Renal pelvis (tissue), 12 donors: ENCODE results near the gene TTC27. TPM values are rescaled to one million over a fixed set of nuclear protein-coding genes. Genes with fewer than 3 reads are reported as not detected.
"Not testable (repeated sequence)": the region's sequence is repeated elsewhere in the genome, so short reads cannot be mapped to it uniquely, and the experiment has no call there.

ENCODE experiments used
- DNase-seq: peaks from one replicate; pipeline ENCODE4 v3.0.0-alpha.2; 2013
- long read RNA-seq, 16 experiments: transcript quantifications; one replicate each; lab custom pipeline, GENCODE V29; 2026
- polyA plus RNA-seq, 3 donors: library from polyadenylated mRNA; unstranded; fragments of 120-200 nt; gene quantifications; one replicate each; pipeline ENCODE4 v1.2.1, GENCODE V29; 2013; ENCODE audit not compliant: insufficient read length in 3 of 3

Gene TTC27
- 10 to 100 TPM; 20.6 to 25.6 (median 22.9) TPM for polyA plus RNA-seq
- long read RNA-seq, donor 1, partial matches to known transcripts, result 0 of 3 reads
- long read RNA-seq, donor 1, other reads (novel, unspliced or antisense), result 0 of 3 reads
- long read RNA-seq, donor 2, partial matches to known transcripts, result 6 of 10 reads
- long read RNA-seq, donor 2, other reads (novel, unspliced or antisense), result 0 of 10 reads
- long read RNA-seq, donor 3, partial matches to known transcripts, result 0 of 3 reads
- long read RNA-seq, donor 3, other reads (novel, unspliced or antisense), result 0 of 3 reads
- long read RNA-seq, donor 4, partial matches to known transcripts, result 0 of 1 reads
- long read RNA-seq, donor 4, other reads (novel, unspliced or antisense), result 0 of 1 reads
- long read RNA-seq, donor 5, partial matches to known transcripts, result 0 of 1 reads
- long read RNA-seq, donor 5, other reads (novel, unspliced or antisense), result 0 of 1 reads
- long read RNA-seq, donor 6, transcript TTC27-201 (20 exons, 2,876 nt), result major isoform, 5 of 12 reads
- long read RNA-seq, donor 6, partial matches to known transcripts, result 7 of 12 reads
- long read RNA-seq, donor 6, other reads (novel, unspliced or antisense), result 0 of 12 reads
- long read RNA-seq, donor 7, transcript TTC27-201 (20 exons, 2,876 nt), result major isoform, 6 of 12 reads
- long read RNA-seq, donor 7, partial matches to known transcripts, result 6 of 12 reads
- long read RNA-seq, donor 7, other reads (novel, unspliced or antisense), result 0 of 12 reads
- long read RNA-seq, donor 8, result 0 reads
- long read RNA-seq, donor 9, partial matches to known transcripts, result 0 of 4 reads
- long read RNA-seq, donor 9, other reads (novel, unspliced or antisense), result 0 of 4 reads
- long read RNA-seq, donor 10, result 0 reads
- long read RNA-seq, donor 11, partial matches to known transcripts, result 0 of 1 reads
- long read RNA-seq, donor 11, other reads (novel, unspliced or antisense), result 0 of 1 reads
- long read RNA-seq, donor 12, transcript TTC27-201 (20 exons, 2,876 nt), result major isoform, 5 of 5 reads
- long read RNA-seq, donor 12, partial matches to known transcripts, result 0 of 5 reads
- long read RNA-seq, donor 12, other reads (novel, unspliced or antisense), result 0 of 5 reads
- long read RNA-seq, donor 13, partial matches to known transcripts, result 0 of 1 reads
- long read RNA-seq, donor 13, other reads (novel, unspliced or antisense), result 0 of 1 reads
- long read RNA-seq, donor 14, result 0 reads
- long read RNA-seq, donor 15, partial matches to known transcripts, result 6 of 7 reads
- long read RNA-seq, donor 15, other reads (novel, unspliced or antisense), result 0 of 7 reads
- long read RNA-seq, donor 16, transcript TTC27-201 (20 exons, 2,876 nt), result major isoform, 6 of 6 reads
- long read RNA-seq, donor 16, partial matches to known transcripts, result 0 of 6 reads
- long read RNA-seq, donor 16, other reads (novel, unspliced or antisense), result 0 of 6 reads

DNA sequence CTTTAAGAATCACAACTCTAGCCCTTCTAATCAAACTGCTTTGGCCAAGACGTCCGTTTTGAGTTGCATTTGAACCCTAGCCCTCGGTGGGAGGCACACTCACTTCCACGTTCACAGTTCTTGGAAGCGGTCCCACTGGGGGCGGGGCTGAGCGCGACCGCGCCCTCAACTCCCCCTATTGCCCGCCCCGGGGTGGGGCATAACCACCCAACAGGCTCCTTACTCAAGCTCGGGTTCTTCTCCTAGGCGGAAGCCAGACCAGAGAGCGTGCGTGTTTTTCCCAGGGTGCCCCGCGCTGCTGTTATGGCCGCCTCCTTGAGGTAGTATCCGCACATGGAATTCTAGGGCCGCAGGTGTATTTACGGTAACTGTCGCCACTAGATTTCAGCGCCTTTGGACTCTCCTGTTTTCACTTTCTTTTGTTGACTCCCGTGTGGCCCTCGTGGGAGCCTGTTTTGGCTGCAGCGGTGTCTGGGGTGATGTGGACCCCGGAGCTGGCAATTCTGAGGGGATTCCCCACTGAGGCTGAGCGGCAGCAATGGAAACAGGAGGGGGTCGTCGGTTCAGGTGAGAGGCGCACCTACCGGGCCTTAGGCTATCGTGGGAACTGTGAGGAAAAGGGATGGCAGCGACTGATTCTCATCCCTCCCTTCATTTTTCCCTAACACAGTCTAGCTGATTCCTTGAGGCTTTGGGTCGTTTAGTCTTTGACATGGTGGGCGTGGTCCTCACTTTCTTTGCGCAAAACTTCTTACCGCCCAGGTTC is at the start of gene TTC27:
TSS of gene TTC27 (plus strand) at position 237 of the 766 bp plus-strand sequence. CDS start at position 480, 243 bp downstream.
- peak; percentile 94 for DNase-seq

DNA sequence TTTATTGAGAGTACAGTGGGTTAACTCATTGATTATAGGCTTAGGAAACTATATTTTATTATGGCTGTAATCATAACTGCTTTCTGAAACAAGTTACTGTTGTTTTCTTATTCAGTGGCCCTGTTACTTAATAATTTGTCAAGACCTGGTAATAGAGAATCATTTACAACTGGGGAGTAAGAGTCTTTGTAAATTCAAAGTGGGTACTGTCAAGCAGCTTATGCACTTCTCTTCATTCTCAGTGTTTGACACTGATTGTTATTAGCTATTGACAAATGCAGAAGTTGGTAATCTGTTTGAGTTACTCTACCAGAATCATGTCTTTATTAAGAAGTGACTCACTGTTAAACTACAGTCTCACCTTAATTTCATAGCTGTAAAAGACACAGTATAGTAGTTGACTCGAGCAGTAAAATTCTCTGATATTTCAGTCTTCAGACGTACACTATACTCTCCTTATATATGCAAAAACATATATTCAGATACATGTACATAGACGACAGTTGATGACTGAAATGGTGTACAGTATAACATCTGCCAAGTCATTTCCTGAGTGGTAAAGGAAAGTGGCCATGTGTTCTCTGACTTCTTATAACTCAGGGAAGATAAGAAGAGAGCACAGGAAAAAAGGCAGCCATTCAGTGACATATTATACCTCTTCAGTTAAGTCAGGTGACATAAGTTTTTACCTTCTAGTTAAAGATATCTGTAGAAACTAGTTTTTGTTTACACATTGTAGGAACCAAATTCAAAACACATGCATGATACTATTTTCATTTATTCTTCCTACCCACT is 36.0 kb upstream of the TTC27 start:
- DNase-seq, result no peak

DNA sequence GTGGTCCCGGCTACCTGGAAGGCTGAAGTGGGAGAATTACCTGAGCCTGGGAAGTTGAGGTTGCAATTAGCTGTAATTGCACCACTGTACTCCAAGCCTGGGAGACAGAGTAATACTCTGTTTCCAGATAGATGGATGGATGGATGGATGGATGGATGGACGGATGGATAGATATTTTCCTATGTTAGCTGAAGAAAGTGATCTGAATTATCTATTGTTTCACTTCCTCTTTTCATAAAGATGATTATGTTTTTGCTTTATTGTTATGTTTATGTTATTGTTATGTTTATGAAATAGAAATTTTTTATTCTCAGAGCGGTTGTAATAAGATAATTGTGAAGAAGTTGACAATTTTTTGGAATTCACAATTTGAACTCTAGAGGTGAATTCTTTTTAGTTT is 33.3 kb upstream of the TTC27 start:
- no peak for DNase-seq

DNA sequence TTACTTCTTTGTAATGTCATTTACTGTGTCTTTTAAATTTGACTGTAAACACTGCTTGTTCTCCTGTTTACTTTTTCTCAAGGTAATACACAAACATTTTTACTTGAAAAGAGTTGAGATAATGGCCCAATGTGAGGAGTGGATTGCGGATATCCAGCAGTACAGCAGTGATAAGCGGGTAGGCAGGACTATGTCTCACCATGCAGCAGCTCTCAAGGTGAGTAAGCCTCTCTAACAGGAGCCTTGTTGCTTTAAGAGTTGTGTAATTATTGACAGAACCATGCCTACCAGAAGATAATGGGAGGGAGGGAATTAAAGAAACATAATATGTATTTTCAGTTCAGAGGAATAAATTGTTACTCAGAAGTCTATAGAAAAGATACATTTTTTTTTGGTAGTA is 16.5 kb upstream of the TTC27 start:
- DNase-seq, result no peak

DNA sequence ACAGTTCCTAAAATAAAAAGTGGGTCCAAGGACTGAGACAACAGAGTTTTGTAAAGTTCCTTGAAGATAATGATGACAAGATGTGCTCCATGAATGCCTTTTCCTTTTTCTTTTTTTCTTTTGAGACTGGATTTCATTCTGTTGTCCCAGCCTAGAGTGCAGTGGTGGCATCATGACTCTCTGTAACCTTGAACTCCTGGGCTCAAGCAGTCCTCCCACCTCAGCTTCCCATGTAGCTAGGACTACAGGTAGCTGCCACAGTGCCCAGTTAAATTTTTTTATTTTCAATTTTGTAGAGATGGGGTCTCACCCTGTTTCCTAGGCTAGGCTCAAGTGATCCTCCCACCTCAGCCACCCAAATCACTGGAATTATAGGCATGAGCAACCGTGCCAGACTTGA is 16.1 kb upstream of the TTC27 start:
- no peak for DNase-seq

DNA sequence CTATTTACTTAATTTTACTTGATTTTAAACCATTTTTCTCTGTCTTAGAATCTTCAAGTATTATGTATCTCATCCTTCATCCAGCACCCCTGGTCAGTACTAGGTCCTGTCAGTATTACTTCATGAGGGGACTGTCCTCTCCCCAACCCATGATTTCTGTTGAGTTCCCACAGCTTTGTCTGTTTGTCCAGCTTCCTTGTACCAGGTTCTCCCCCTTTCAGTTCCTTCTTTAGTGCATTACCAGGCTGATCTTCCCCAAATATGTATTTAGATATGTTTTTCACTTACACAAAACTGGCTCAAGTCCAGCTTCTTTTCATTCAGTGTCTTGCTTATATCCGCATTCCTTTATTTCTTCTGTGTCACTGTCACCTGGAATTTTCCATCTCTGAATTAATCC is 13.8 kb upstream of the TTC27 start:
- DNase-seq, result no peak

DNA sequence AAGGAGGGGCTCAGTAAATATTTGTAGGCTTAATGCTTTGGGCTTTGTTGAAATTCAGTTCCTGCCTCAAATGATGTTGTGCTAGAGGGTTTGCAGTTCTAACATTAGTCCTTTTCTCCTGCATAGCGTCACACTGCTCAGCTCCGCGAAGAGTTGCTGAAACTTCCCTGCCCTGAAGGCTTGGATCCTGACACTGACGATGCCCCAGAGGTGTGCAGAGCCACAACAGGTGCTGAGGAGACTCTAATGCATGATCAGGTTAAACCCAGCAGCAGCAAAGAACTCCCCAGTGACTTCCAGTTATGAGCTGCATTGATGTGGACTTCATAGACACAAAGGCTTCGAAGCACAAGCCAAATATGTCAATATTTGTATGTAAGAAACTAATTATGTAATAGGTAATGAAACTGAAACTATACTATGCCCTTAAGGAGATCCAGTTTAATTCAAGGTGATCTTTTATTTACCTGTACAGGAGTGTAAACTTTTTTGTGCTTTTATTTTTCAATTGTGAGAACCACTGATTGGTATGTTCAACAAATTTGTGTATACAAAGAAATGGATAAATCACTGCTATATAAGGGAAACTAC is 10.2 kb upstream of the TTC27 start:
- no peak for DNase-seq

DNA sequence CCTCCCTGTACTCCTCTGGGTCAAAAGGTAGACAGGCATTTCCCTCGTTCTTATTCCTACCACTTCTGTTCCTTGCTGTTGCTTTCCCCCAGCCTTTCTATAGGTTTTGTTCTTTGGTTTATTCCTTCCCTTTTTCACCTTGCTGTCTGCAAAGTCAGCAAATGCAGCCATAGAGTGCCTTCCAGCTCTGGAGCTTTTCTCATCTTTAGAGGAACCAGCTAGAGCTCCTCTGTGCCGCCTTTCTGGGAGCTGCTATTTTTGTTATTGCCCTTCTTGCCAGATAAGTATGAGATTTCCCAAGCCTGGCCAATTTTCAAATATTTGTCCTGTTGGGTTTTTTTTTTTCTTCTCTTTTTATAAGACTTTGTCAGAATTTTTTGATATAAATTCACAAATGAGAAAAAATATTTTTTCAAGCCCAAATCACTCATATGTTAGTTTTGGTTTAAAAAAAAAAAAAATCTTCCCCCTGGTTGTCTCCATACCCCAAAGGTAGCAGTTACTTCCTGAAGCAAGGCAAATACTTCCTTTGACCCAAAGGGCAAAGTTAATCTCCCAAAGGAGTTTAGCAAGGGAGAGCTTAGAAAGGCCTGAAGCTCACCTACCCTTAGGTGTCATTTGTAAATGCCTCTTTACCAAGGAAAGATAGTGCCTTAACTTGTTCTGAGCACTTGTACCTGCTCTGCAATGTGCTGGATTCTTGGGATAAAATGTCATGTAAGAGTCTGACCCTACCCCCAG is 5.1 kb upstream of the TTC27 start:
- no peak for DNase-seq

DNA sequence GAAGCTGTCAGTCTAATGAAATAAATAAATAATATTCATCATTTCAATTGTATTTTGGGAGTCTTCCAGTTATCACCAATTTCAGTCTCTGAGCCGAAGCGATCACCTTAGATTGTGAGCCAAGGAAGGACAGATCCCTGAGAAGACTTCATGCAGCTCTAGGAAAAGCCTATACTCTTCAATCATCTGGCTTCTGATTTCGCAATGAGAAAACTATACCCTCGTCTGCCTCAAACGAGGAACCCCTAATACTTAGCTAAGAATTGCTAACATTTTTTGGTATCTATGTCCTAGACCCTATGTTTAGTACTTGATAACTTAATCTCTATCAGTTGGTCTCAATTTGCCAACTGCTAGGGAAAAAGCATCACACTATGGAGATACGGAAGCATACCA is 4.5 kb upstream of the TTC27 start:
- DNase-seq, result no peak

DNA sequence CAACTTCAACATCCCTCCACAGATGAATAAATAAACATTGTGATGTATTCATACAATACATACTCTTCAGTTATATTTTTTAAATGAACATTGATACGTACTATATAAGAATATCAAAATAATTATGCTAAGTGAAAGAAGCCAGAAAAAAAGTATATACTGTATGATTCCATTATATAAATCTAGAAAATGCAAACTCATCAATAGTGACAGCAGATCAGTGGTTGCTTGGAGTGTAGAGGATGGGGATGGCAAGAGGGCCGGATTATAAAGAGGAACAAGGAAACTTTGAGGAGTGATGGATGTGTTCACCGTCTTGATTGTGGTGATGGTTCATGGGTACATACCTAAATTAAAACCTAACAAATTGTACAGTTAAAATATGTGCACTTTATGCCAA is 3.0 kb upstream of the TTC27 start:
- DNase-seq, result no peak

DNA sequence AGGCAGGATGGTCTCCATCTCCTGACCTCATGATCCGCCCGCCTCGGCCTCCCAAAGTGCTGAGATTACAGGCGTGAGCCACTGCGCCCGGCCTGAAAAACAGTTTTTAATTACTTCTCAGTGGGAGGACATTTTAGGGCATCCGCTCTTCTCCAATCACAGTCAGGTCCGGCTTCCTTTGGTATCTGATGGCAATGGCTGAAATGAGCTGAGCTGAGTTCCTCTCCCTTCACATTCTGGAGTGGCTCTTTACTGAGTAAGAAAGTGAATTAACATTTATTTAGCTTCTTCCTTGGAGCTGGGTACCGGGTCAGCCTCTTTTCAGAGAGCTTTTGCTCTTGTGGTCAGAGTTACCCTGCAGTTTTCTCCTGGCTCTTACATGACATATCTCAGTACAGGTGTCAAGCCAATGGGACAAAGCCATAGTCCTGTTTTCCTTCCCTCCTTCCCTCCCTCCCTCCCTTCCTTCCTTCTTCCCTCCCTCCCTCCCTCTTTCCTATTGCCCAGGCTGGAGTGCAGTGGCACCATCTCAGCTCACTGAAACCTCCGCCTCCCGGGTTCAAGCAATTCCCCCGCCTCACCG is 1.1 kb upstream of the TTC27 start:
- peak; percentile 33 for DNase-seq

DNA sequence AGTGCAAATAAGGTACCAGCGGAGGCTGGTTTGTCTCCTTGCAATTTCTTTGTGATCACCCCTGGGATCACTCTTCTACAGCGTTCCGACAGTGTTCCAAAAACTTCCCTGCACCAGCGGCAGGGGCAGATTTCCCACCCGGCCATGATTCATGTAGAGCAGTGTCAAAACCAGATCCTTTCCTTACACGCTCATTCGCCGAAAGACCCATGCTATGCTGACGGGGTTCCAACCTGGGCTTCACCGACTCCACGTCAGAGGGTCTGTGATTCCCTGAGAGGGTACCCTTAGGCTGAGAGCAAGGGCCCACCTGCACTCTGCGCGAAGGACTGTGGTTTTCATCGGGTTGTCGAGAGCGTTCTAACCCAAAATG is 423 bp upstream of the TTC27 start:
- DNase-seq, result peak; percentile 41

DNA sequence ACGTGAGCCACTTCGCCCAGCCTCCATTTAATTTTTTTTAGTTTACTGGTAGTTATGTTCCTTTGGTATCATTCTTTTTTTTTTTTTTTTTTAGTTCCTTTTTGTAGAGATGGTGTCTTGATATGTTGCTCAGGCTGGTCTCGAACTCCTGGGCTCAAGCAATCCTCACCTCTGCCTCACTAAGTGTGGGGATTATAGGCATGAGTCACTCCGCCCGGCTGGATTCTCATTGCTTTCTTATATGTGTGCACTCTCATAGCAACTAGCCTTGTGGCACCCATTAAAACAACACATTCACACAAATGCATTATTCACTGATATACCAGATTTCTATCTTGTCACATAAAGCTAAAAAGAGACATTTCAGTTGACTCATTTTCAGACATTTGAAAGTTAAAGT is 4.2 kb downstream of the TTC27 start:
- no peak for DNase-seq

DNA sequence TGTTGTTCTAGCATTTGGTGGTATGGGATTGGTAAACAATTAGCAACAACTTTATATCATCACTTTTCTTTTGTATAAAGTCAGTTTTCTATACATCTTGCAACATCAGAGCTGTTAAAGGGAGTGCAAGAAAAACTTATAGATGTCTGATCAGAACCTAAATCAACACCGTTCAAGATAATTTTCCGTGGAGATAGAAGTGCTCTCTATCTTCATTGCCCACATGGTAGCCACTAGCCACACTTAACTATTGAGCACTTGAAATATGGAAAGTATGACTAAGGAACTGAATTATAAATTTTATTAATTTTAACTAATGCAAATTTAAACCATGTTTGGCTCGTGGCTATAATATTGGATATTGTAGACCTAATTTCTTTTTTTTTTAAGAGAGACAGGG is 5.2 kb downstream of the TTC27 start:
- no peak for DNase-seq

DNA sequence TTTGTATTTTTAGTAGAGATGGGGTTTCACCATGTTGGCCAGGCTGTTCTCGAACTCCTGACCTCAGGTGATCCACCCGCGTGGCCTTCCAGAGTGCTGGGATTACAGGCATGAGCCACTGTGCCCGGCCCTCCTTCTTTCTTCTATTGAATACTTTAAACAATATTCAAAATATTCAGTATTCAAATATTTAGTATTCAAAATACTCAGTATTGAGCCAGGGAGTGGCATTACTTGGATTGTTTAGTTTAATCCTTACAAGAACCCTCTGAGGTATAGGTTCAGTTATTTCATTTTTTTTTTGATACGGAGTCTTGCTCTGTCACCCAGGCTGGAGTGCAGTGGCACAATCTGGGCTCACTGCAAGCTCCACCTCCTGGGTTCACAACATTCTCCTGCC is 10.7 kb downstream of the TTC27 start:
- DNase-seq, result not testable (repeated sequence)

DNA sequence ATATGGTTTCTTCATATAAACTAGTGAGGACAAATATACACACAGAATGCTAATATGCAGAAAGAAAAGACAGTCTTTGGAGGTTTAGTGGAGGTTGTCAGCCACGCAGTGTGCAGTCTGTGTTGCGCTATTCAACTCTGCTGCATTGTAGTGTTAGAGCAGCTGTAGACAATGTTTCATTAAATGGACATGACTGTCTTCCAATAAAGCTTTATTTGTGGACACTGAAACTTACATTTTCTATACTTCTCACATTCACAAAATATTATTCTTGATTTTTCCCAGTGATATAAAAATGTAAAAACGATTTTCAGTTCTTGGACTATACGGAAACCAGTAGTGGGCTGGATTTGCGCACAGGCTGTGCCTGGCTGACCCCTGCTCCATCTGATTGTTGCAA is 13.3 kb downstream of the TTC27 start:
- DNase-seq, result no peak

DNA sequence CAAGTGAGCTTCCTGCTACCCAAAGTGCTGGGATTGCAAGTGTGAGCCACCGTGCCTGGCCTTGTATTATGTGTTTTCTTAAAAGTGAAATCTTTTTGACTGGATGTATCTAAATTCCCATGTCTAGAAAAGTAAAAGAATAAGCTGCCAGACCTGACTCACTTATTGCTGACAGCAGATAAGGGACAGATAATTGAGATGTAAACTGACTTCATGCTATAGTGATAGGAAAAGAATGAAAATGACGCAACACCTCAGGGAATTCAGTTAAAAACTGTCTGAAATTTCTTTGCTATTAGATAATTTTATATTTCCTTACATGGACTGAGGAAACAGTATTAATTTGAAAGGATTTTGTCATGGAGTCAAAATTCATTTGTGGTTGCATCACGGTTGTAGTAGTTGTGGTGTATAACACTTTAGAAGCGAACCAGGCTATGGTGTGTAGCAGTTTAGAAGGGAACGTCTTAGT is 19.4 kb downstream of the TTC27 start:
- no peak for DNase-seq

DNA sequence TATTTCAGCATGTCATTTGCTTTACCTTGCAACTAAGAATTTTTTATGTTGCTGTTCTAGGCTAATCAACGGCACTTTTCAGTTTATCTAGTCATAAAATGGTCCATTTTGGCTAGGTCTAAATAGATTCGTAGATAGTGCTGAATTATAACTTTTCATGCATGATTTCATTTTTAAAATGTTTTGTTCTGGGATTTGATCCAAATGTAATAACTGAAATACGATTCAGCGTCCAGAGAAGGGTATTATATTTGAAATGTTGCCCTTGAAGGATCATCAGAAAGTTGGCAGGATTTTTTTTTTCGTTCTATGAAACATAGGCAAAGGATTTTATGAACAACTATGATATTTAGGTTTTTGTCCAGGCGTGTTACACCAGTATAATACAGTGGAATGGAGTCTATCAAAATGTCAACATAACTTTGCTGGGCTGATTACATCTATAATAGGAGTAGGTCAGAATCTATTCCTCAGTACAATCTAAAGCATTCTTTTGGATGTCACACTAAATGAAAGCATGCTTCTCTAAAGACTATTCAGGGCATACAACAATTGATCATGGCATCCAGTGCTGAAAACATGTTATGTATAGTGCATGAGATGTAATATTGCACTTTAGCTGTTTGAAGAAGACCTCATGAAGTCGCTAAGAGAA is 24.8 kb downstream of the TTC27 start:
- no peak for DNase-seq
